Renal cortex interstitium (tissue), 11 donors: ENCODE results near the gene BIRC5. TPM values are rescaled to one million over a fixed set of nuclear protein-coding genes. Genes with fewer than 3 reads are reported as not detected.

ENCODE experiments used
- DNase-seq, 11 donors: peaks; one replicate each; pipeline ENCODE4 v3.0.0-alpha.2; 2013; ENCODE audit warnings: low read depth in 9 of 11, low spot score in 4 of 11; ENCODE audit errors: extremely low read depth in 1 of 11
- polyA plus RNA-seq, 3 donors: library from polyadenylated mRNA; unstranded; fragments of 120-200 nt; gene quantifications; one replicate each; pipeline ENCODE4 v1.2.1, GENCODE V29; 2013; ENCODE audit not compliant: insufficient read length in 3 of 3

The BIRC5 gene
- polyA plus RNA-seq, 3 donors, result 27.3 to 35.5 (median 30.4) TPM

GRCh38 chr17:78210111-78210510 lies 3.9 kb upstream of the BIRC5 start:
- DNase-seq, result no peak

- no peak for DNase-seq
These were observed 3.0 kb upstream of the BIRC5 start for GRCh38 chr17:78211032-78211431.

- no peak for DNase-seq
These were observed 631 bp downstream of the BIRC5 start for GRCh38 chr17:78214706-78215061.

- DNase-seq, result no peak
These were observed 5.5 kb downstream of the BIRC5 start for GRCh38 chr17:78219396-78220150.

GRCh38 chr17:78223061-78223460 lies 9.0 kb downstream of the BIRC5 start:
- no peak for DNase-seq

GRCh38 chr17:78223765-78224164 lies 9.7 kb downstream of the BIRC5 start:
- DNase-seq, result no peak

GRCh38 chr17:78224231-78225087 lies 10.4 kb downstream of the BIRC5 start:
- no peak for DNase-seq

GRCh38 chr17:78225088-78225865 lies 11.2 kb downstream of the BIRC5 start:
- DNase-seq, result no peak

- DNase-seq, result no peak
These were observed 12.2 kb downstream of the BIRC5 start for GRCh38 chr17:78226055-78226758.

- DNase-seq, result no peak
These were observed 12.9 kb downstream of the BIRC5 start for GRCh38 chr17:78226759-78227454.

GRCh38 chr17:78227455-78227916 lies 13.4 kb downstream of the BIRC5 start:
- no peak for DNase-seq

- no peak for DNase-seq
These were observed 14.1 kb downstream of the BIRC5 start for GRCh38 chr17:78228176-78228575.

GRCh38 chr17:78230252-78230962 lies 16.4 kb downstream of the BIRC5 start:
- no peak for DNase-seq

GRCh38 chr17:78230996-78231935 lies 17.2 kb downstream of the BIRC5 start, which contains the start of gene TMEM235:
TMEM235 (plus strand) TSS chr17:78231631; CDS start chr17:78232024, 393 bp downstream.
- no peak for DNase-seq

GRCh38 chr17:78231991-78232858 lies 18.2 kb downstream of the BIRC5 start:
- no peak for DNase-seq

- DNase-seq, result no peak
These were observed 18.8 kb downstream of the BIRC5 start for GRCh38 chr17:78232859-78233173.
